ENCODE measurements around the gene MAP3K14. TPM values are rescaled to one million over a fixed set of nuclear protein-coding genes. Genes with fewer than 3 reads are reported as not detected.

The MAP3K14 gene
- polyA plus RNA-seq, 3 donors, result 1.4 to 29.9 (median 3.8) TPM

- WGBS (ENCODE audit: insufficient coverage), result 86% methylated on average over 1 of the region's 4 CpGs
- H3K27ac Mint-ChIP-seq, result peak overlapping the region in 5 of 7 donors; percentile 50 to 74 (median 61)
- Histone ChIP-seq H3K4me3 (replicated peaks in 1 of 3; ENCODE audit: low read depth in 2 of 3, low read length in 3 of 3) (no peak overlapping the region), H4K20me1 (ENCODE audit: insufficient read depth, low read length) (peaks cover 35% of the 10 kb centered on the region), H3K36me3 (replicated peaks in 1 of 2; ENCODE audit: control insufficient read depth in 1 of 2, insufficient read depth in 2 of 2, low read length in 2 of 2) (peaks cover 2 to 5% of the 10 kb centered on the region in 2 donors), H3K9me3 (replicated peaks in 1 of 2; ENCODE audit: control insufficient read depth in 1 of 2, insufficient read depth in 1 of 2, low read length in 2 of 2) (no peaks in the 10 kb centered on the region), H3K79me2 (ENCODE audit: insufficient read depth, low read length) (peaks cover 94% of the 10 kb centered on the region), H3K4me1 (ENCODE audit: control insufficient read depth in 1 of 2, insufficient read depth in 2 of 2, low read length in 2 of 2) (peaks cover 74 to 94% of the 10 kb centered on the region in 2 donors), H3K27ac (ENCODE audit: low read depth in 1 of 2, low read length in 2 of 2) (peak overlapping the region; percentile 12 to 35), H3K4me2 (replicated peaks; ENCODE audit: extremely low read depth, low read length, poor library complexity, severe bottlenecking) (no peak overlapping the region), H2AFZ (ENCODE audit: insufficient read depth, low read depth, low read length, poor library complexity, severe bottlenecking) (no peak overlapping the region), H3K9ac (ENCODE audit: insufficient read depth, low read length, poor library complexity, severe bottlenecking) (no peak overlapping the region), H3K27me3 (ENCODE audit: control insufficient read depth in 2 of 2, insufficient read depth in 2 of 2, low read length in 2 of 2) (no peaks in the 10 kb centered on the region)
- peaks cover 86% of the 10 kb centered on the region for H3K4me1 Mint-ChIP-seq
- peaks cover 30 to 31% of the 10 kb centered on the region in 2 donors for H3K36me3 Mint-ChIP-seq
- no peak for DNase-seq
- no peak overlapping the region for H3K4me3 Mint-ChIP-seq
- intact Hi-C loops (cut with micrococcal nuclease), result no loop called here
- no peak for TF ChIP-seq CTCF (IDR thresholded peaks at IDR 0.05)
- H3K9me3 Mint-ChIP-seq, result peaks cover 0 to 5% (median 0%) of the 10 kb centered on the region in 7 donors
- H3K27me3 Mint-ChIP-seq (ENCODE audit: low read depth in 3 of 3), result peaks cover 0 to 2% (median 0%) of the 10 kb centered on the region in 3 donors
Measured at GRCh38 chr17:45301674-45302073, 15.1 kb downstream of the MAP3K14 start.

- H3K27ac ChIP-seq (ENCODE audit: low read depth in 1 of 2, low read length in 2 of 2), result peak overlapping the region in 1 of 2 donors; percentile 7
- peaks cover 35% of the 10 kb centered on the region for H4K20me1 ChIP-seq (ENCODE audit: insufficient read depth, low read length)
- intact Hi-C loops (cut with micrococcal nuclease), result no loop called here
- WGBS (ENCODE audit: insufficient coverage), result 87% methylated on average over 6 of the region's 7 CpGs
- TF ChIP-seq CTCF (IDR thresholded peaks at IDR 0.05), result no peak
- DNase-seq, result no peak
- H3K4me2 ChIP-seq (replicated peaks; ENCODE audit: extremely low read depth, low read length, poor library complexity, severe bottlenecking), result no peak overlapping the region
- peak overlapping the region in 4 of 7 donors; percentile 48 to 89 (median 60) for H3K27ac Mint-ChIP-seq
- no peak overlapping the region for H3K9ac ChIP-seq (ENCODE audit: insufficient read depth, low read length, poor library complexity, severe bottlenecking)
- H3K4me3 Mint-ChIP-seq, result no peak overlapping the region
- no peak overlapping the region for H3K4me3 ChIP-seq (replicated peaks in 1 of 3; ENCODE audit: low read depth in 2 of 3, low read length in 3 of 3)
- H3K79me2 ChIP-seq (ENCODE audit: insufficient read depth, low read length), result peaks cover 84% of the 10 kb centered on the region
- no peaks in the 10 kb centered on the region for H3K27me3 ChIP-seq (ENCODE audit: control insufficient read depth in 2 of 2, insufficient read depth in 2 of 2, low read length in 2 of 2)
- H2AFZ ChIP-seq (ENCODE audit: insufficient read depth, low read depth, low read length, poor library complexity, severe bottlenecking), result no peak overlapping the region
- peaks cover 86% of the 10 kb centered on the region for H3K4me1 Mint-ChIP-seq
- H3K36me3 ChIP-seq (replicated peaks in 1 of 2; ENCODE audit: control insufficient read depth in 1 of 2, insufficient read depth in 2 of 2, low read length in 2 of 2), result no peaks in the 10 kb centered on the region
- H3K4me1 ChIP-seq (ENCODE audit: control insufficient read depth in 1 of 2, insufficient read depth in 2 of 2, low read length in 2 of 2), result peaks cover 75 to 94% of the 10 kb centered on the region in 2 donors
- no peaks in the 10 kb centered on the region for H3K9me3 ChIP-seq (replicated peaks in 1 of 2; ENCODE audit: control insufficient read depth in 1 of 2, insufficient read depth in 1 of 2, low read length in 2 of 2)
- peaks cover 28 to 29% of the 10 kb centered on the region in 2 donors for H3K36me3 Mint-ChIP-seq
- H3K27me3 Mint-ChIP-seq (ENCODE audit: low read depth in 3 of 3), result peaks cover 0 to 2% (median 0%) of the 10 kb centered on the region in 3 donors
- H3K9me3 Mint-ChIP-seq, result peaks cover 0 to 5% (median 0%) of the 10 kb centered on the region in 7 donors
Measured at GRCh38 chr17:45300060-45300751, 16.6 kb downstream of the MAP3K14 start.
